Left lobe of liver (tissue), 2 donors: ENCODE results near the gene CARMIL1. TPM values are rescaled to one million over a fixed set of nuclear protein-coding genes. Genes with fewer than 3 reads are reported as not detected.
"Not testable (repeated sequence)": the region's sequence is repeated elsewhere in the genome, so short reads cannot be mapped to it uniquely, and the experiment has no call there.

Experiments
- ATAC-seq: fragments of 200-7000 bp; cut with Tn5 transposase; one replicate; pipeline ENCODE4 v1.9.1; 2020; ENCODE audit warnings: mild to moderate bottlenecking, moderate library complexity
- DNase-seq: peaks from one replicate; pipeline ENCODE4 v3.0.0-alpha.2; 2020; ENCODE audit warnings: low spot score
- total RNA-seq: library from RNA; stranded (reverse); gene quantifications from one replicate; pipeline ENCODE4 v1.2.1, GENCODE V29; 2021
- donor health status: DM: no; HTN: no; CAD: no; lungs with moderate emphysema.
- donor health status: DM: no; HTN: yes; CAD: no.

The CARMIL1 gene
- total RNA-seq, 1 donor from 2014 or later: 4.0 TPM

DNA sequence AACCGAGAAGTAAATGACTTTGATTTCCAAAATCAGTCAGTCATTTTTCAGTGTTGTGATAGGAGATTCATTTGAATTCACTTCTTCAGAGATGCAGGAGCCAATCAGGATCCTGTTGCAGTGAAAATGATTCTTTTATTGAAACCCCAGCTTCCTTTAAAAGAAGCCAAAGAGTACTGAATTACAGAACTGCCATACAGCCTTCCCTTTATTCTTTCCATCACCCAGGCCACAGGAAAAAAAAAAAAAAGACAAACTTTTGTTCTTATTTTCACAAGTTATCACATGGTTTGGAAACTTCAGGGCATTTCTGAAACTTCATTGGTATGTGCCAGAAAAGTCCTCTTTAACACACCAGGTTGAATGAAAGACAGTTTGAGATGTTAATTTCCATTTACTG, 1.8 kb upstream of the CARMIL1 start:
- ATAC-seq (no peak), DNase-seq (no peak)

DNA sequence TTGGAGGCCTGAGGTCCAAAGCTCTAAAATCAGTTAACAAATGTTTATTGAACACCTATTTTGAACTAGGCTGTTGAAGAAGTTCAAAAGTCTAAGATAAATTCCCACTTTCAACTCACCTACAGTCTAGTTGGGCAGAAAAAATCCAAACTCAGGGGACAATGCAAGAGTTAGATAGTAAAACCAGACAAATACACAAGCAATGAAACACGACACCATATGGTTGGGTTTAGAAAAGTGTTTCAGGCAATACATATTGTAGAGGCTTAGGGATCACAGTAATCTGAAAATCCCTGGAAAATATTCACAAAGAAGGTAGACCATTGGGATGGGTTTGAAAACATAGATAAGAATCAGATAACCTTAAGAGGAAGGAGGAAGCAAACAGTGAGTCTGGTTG, 1.3 kb upstream of the CARMIL1 start:
- ATAC-seq (no peak), DNase-seq (no peak)

DNA sequence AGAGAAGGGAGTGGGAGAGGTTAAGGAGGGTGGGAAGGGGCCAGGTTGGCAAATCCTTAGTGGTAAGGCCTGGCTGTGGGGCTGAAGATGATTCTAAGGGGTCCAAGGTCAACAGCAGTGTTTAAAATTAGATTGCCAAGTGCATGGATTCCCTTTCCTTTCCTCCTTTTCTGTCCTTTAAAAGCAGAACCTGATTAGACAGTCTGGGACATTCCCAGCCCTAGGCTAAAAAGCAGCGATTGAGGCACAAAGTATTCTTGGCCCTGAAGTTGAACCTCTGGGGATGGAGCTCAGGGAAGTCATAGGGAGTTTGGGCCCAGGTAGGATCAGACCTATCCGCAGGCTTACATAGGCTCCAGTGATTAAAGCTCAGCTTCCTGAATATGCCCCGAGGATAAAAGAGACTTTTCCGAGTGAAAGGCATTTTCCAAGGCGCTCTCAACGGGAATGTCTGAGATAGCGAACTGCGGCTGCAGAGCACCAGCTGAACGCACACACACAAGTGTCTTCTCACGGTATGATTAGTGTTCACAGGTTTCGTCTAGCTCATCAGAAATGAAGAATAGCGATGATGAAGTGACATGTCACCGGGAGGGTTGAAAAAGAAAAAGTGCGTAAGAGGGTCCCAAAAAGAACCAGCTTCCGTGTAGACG, 787 bp upstream of the CARMIL1 start:
- DNase-seq: no peak
- ATAC-seq: peak; percentile 27

DNA sequence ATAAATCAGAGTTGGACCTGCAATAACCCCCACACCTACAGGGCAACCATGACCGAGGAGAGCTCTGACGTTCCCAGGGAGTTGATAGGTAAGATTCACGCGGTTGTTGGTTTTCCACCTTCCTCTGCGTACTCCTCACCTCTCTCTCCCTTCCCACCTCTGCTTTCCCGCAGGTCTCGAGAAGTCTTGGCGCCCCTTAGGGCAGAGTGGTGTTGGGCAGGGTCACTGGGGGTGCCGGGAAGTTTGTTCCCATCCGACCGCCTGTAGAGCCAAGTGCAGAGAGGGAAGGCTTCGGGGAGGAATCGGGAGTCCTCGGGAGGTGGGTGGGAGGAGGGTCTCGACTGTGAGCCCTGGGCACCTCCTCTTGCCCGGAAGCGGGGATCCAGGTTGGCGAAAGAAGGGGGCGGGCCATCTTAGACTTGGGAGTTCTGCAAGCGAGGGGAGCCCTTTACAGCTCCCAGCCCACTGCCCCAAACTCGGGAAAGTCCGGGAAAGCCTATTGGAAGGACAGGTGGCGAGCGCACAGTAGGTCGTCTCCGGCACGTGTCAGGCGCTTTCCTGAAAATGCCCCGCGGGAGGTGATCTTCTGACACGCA, 672 bp downstream of the CARMIL1 start:
- DNase-seq: peak; percentile 46
- ATAC-seq: peak; percentile 16

DNA sequence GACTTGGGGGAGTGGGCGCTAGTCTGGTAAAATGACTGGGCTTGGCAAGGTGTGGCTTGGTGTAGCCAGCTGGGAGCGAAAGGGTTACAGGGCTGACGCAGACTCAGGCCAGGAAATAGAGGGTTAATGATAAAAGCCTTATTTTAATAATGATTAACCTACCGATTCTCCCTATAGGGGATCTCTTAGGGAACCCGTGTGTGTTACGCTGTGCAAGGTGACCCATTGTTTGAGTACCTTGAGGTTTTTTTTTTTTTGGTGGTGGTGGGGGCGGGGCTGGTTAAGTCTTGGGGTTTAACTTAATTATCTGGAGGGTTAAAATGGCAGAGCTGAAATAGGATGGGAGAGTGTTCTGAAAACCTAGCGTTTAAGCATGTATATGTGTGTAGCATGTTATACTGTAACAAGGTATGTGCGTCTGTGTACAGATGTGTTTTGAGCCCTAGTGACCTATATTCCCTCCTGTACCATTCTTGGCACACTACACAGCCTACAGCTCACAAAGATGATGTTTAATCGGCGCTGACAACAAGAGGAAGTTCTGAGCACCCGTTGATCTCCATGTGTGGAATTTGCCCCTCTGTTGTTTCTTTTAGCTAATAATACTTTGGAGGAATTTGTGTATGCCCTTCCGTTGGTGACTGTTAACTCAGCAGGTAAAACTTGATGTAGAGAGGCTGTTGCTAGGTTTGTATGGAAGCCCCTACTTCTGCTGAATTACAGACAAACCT, 1.3 kb downstream of the CARMIL1 start:
- DNase-seq (no peak), ATAC-seq (no peak)

DNA sequence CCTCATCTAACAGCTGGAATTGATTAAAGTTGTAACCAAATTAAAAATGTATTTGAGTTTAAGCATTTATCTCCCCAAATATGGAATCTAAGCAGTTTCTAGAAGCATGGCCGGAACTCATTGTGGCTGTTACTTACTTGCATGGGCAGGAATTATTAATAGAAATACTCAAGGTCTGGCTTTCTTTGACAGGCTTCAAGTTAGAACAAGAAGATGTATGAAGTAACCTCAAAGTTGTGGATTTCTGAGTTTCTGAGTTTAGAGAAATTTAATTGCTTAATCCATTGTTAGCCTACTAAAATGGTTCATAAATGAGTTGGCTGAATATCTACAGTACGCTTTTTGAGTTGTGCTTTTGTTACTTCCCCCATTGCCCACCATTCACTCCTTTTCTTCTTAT, 7.7 kb downstream of the CARMIL1 start:
- no peak for DNase-seq
- ATAC-seq: no peak

DNA sequence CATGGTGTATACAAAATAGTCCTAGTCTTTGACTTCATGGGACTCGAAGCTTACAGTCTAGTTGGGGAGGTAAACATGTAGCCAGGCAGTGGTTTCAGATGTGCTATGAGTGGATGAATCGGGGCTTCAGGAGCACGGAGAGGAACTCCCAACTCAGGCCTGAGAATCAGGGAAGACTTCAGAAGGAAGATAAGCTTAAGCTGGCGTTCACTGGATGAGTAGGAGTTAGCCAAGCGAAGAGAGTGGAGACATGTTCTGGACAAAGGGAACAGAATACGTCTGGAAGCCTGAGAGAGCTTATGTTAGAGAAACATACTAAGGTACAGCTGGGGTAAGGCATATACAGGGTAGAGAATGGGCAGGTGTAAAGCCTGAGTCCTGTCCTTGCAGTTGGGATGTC, 8.8 kb downstream of the CARMIL1 start:
- DNase-seq (no peak), ATAC-seq (no peak)

DNA sequence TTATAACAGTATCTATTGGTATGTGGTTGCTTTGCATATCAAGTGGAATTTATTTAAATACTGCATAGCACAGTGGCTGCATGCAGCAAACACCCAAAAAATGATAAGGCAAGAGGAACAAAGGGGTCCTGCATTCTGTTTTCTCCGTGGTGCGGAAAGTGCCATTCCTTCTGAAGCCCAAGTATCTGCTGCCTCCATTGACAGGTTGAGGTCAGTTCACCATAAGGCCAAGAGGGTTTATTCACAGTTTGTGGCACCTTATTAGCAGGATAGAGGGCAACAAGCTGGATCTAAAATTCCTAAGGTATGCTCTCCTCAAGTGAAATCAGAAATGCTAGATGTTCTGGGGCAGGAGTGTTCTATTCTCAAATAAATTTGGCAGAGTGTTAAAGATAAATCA, 9.3 kb downstream of the CARMIL1 start:
- no peak for ATAC-seq
- no peak for DNase-seq

DNA sequence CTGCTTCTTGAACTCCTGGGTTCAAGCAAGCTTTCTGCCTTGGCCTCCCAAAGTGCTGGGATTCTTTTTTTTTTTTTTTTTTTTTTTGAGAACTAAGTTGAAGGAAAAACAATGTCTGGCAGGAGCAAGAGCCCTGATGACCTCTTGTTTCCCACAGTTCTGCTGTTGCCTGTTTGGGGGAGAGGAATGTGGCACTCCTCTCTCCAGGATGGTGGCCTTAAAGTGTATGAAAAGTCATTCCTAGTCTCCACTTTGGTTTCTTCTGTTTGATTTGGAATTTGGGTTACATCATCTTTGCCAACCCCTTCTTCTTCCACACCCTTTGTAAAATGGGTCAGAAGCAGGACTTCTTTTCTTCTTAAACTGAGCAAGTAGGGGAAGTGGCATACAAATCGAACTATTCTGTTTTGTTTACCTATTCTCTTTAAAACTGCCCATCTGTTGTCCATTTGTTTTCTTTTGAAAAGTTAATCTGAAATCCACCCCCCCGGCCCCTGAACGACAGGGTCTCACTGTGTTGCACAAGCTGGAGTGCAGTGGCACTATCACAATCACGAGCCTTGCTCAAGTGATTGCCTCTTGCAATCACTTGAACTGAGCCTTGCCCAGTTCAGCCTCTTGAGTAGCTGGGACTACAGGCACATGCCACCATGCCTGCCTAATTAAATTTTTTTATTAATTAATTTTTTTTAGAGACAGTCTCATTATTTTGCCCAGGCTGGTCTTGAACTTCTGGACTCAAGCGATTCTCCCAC, 11.3 kb downstream of the CARMIL1 start:
- no peak for DNase-seq

DNA sequence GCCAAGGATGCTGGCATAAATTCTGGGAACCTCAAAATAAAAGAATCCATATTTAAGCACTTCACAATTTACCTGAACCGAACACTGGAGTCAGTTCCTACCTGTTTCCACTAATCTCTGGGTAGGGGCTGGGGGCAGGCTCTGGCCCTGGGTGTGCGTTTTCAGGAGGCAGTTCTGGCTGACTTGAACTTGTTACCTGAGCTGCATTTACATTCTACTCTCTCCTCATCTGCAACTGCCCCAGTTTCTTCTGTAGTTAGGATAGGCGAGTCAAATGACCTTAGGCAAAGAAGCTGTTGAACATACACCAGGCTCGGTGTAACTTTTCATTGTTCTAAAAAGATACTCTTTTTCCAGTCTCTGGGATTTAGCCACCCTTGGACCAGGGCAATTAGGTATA, 13.2 kb downstream of the CARMIL1 start:
- ATAC-seq (no peak), DNase-seq (no peak)

More for the DNA sequence above, 11.3 kb downstream of the CARMIL1 start:
- ATAC-seq: no peak

DNA sequence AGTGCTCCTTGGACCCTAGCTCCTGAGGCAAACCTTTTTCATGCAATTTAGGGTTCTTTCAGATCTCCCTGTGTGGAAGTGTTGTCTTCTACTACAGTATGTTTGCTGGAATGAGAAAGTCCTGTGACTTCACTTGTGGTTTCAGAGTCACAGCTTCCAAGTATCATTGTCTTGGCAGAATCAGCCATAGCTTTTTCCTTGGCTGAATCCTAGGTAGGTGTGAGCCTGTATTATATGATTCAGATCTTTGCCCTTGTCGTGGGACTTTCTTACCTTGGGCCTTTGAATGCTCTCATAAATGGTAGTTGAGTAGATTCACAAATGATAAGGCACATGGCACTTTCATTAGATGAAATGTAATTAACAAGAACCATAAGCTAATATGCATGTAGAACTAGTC, 16.5 kb downstream of the CARMIL1 start:
- ATAC-seq: no peak
- no peak for DNase-seq

DNA sequence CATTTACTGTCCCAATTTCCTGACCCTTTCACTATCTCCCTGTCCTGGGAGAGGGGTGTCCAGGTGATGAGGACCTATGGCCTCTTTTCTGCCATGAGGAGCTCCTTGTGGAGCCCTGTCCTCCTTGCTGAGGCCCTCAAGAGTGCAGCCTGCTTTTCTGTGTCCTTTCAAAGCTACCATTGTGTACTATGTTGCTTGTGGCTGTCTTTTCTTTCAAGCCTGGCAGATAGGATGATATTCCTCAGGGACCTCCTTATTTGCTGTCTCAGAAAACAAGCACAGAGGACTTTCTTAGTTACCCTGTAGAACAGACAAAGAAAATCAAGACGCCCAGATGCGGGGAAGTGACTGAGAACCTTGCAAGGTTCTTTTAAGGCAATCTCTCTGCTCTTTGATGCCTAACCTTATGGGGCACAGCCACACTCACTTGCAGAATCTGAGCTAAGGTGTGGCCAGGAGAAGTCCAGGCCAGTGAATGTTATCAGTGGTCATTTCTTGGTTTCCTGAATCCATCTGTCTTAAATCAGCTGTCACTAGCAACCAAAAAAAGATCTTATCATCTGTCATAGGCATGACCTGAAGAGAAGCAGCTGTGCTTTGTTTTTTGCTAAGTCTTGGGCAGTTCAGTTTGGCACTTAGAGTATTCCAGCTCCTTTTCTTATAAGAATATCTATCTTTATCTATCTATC, 17.2 kb downstream of the CARMIL1 start:
- ATAC-seq (no peak), DNase-seq (no peak)

DNA sequence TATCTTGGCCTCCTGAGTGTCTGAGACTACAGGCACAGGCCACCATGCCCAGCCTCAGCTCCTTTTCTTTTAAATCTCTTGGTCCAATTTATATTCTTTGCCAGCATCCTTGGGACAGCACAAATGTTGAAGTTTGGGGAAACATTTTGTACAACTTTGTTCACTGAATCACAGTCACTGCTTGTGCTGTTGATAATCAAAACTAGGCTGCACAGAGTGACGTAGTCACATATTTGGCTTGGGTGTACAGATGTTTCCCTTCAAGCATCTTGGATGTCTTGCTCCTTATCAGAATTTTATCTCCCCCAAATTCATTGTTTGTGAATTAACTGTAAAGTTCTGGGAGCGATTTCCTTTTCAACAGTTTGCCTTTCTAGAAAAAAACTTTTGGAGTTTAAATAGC, 17.9 kb downstream of the CARMIL1 start:
- ATAC-seq (no peak), DNase-seq (no peak)

DNA sequence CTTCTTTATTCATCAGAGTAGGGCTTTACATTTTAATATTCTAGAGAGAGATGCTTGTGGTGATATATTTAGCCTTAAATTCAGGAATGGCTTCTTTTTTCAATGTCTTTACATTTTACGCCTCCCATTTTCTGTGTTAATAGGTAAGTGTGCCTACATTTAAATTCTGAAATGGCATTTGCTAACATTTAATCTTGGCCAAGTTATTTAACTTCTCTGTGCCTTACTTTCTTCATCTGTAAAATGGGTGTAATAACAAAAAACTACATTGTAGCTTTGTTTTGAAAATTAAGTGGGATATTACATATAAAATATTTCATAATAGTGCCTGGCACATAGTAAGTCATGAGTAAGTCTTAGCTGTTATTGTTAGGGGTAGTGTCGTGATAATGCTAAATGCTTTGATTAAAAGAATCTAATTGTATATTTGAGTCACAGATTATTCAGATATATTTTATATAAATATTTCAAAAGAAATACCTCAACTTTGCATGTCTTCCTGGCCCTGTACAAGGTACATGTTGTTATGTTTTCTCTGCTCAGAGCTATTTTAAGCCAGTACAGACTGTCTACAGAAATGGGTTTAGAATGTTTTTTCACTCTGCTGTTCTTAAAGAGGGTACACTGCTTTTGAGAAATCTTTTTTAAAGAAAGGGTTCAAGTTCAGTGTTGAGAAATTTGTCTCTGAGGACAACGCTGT, 18.8 kb downstream of the CARMIL1 start:
- DNase-seq: no peak

DNA sequence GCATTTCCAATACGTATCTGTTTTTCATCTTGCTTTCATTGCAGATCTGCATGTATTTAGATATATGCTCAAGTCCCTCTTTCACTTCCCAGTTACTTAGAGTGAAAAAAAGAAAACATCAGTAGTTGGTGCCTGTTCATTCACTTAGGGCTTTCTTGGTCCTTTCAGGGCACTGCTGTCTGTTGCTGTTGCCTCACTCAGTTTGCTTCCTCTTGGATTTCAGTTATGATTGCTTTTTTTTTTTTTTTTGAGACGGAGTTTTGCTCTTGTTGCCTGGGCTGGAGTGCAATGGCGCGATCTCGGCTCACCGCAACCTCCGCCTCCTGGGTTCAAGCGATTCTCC, 19.3 kb downstream of the CARMIL1 start:
- not testable (repeated sequence) for ATAC-seq, DNase-seq

More for the DNA sequence above, 18.8 kb downstream of the CARMIL1 start:
- ATAC-seq: no peak

DNA sequence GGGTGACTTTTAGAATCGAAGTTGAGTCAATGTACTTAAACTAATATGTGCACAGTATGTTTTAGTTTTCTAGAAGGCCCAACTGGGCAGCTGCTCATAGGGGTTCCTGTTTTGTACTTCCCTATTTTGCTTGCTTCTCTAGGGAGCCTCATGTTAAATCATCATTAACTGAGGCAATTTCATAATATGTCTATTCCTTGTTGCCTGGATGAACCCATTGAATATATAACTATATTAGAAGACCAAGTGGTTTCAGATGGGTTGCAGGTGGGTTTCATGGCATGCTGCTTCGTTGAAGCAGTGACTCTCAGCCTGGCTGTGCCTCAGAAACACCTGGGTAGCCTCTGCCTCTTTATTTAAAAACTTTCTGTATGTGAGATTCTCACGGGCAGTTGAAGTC, 22.2 kb downstream of the CARMIL1 start:
- ATAC-seq: no peak

DNA sequence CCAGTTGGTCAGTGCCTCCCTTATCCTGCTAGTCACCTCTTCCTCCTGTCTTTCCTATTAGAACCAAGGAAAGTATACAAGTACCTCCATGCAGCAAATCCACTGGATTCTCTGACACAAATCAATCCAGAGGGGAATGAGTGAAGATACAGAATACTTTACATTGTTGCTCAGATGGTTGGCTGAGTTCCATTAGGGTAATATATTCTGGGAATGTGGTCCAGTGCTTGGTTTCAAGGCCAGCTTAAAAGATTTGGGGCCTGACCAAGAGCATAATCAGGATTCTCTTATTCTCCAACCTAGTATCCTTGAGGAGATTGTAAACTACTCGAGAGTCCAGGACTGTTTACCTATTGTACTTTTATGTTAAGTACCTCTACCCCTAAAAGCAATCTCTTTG, 23.0 kb downstream of the CARMIL1 start:
- no peak for ATAC-seq
- no peak for DNase-seq

More for the DNA sequence above, 22.2 kb downstream of the CARMIL1 start:
- DNase-seq: no peak

DNA sequence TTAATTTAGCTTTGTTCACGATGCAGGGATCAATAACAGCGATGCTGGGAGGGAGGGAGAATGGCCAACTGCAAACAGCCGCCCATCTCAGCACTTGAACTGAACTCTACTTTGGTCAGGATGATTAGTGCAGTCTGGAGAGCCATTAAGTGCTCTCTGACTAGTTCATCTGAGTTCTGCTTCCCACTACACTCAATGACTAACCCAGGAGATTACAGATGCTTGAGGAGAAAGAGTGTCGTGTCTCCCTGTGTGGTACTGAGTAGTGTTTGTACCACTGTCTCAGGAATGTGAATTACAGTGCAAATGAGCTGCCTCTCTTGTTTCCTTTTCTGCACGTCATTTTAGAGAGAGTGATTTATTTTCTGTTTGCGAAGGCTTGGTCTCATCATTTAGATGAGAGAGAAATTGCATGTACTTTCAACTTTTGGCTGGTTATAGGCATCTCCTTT, 23.5 kb downstream of the CARMIL1 start:
- DNase-seq (no peak), ATAC-seq (no peak)

DNA sequence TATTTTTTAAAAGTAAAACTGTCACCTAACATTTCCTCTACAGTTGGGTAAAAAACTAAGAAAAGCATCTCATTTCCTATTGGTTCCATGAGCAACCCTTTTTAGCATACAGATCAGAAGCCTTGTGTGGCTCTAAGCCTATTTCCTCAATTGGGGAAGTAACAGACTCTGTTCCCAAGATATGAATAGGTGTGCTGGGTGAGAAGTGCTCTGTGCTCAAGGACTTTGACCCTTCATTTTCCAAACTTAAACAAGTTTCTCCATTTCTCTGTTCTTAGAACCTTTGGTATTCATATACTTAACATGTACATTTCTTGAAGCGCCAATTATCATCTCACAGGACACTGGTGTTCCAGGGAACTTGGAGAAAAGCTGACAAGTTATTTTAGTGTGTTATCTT, 24.1 kb downstream of the CARMIL1 start:
- DNase-seq (no peak), ATAC-seq (no peak)

DNA sequence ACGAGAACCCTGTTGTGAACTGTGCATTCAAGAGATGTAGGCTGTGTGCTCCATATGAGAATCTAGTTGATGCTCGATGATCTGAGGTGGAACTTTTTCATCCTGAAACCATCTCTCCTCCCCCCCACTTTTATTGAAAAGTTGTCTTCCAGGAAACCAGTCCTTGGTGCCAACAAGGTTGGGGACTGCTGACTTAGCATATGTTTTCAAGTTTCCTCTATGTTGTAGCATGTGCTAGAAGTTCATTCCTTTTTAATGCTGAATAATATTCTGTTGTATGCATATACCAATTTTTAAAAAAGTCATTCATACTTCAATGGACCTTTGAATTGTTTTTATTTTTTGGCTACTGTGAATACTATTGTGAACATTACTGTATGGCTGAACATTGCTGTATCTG, 27.2 kb downstream of the CARMIL1 start:
- no peak for ATAC-seq
- DNase-seq: no peak
